Mesenchymal stem cell (in vitro differentiated cells and primary cell): ENCODE measurements around the gene CAMK2A.

Source experiments
- DNase-seq: peaks from one replicate; pipeline ENCODE4 v3.0.0-alpha.2; 2013
- H2AFZ ChIP-seq: one replicate; pipeline ENCODE4 v1.6.1; 2013; ENCODE audit warnings: low read depth, mild to moderate bottlenecking, control low read depth, inconsistent platforms, low read length, moderate library complexity
- H2AK5ac ChIP-seq: 2 replicates; pipeline ENCODE4 v1.6.1; 2013; ENCODE audit warnings: low read length, moderate library complexity, mild to moderate bottlenecking, inconsistent platforms; ENCODE audit not compliant: severe bottlenecking
- H2BK120ac ChIP-seq: one replicate; pipeline ENCODE4 v1.6.1; 2013; ENCODE audit warnings: low read depth, mild to moderate bottlenecking, inconsistent platforms, low read length, moderate library complexity
- H2BK12ac ChIP-seq, 2 experiments: one replicate each; pipeline ENCODE4 v1.6.1; 2013; ENCODE audit warnings: inconsistent platforms in 2 of 2, low read length in 2 of 2, mild to moderate bottlenecking in 2 of 2, moderate library complexity in 2 of 2, control low read depth in 1 of 2
- H2BK15ac ChIP-seq: one replicate; pipeline ENCODE4 v1.6.1; 2013; ENCODE audit warnings: mild to moderate bottlenecking, low read depth, inconsistent platforms; ENCODE audit not compliant: poor library complexity, severe bottlenecking
- H2BK5ac ChIP-seq: 2 replicates; pipeline ENCODE4 v1.6.1; 2013; ENCODE audit warnings: low read depth, mild to moderate bottlenecking, low read length, control low read depth, inconsistent platforms; ENCODE audit not compliant: poor library complexity, severe bottlenecking
- H3K14ac ChIP-seq, 2 experiments: one replicate each; pipeline ENCODE4 v1.6.1; 2013; ENCODE audit warnings: inconsistent platforms in 2 of 2, low read length in 2 of 2, control low read depth in 1 of 2, mild to moderate bottlenecking in 1 of 2, moderate library complexity in 1 of 2
- H3K18ac ChIP-seq, 2 experiments: one replicate each; pipeline ENCODE4 v1.6.1; 2013; ENCODE audit warnings: inconsistent platforms in 2 of 2, low read length in 2 of 2, control low read depth in 1 of 2, low read depth in 1 of 2, mild to moderate bottlenecking in 1 of 2
- H3K23ac ChIP-seq, 2 experiments: one replicate each; pipeline ENCODE4 v1.6.1; 2013; ENCODE audit warnings: inconsistent platforms in 2 of 2, low read length in 2 of 2, mild to moderate bottlenecking in 2 of 2, moderate library complexity in 2 of 2, control low read depth in 1 of 2
- H3K27ac ChIP-seq: 2 replicates; pipeline ENCODE4 v1.5.1; 2013; ENCODE audit warnings: mild to moderate bottlenecking, moderate library complexity, low read length, control low read depth, inconsistent platforms; ENCODE audit not compliant: poor library complexity, severe bottlenecking
- H3K27me3 ChIP-seq, 2 experiments: 2 replicates each; pipeline versions ENCODE4 v1.6.1 to v1.7.0; 2013; ENCODE audit warnings: low read length in 2 of 2, mild to moderate bottlenecking in 2 of 2, moderate library complexity in 2 of 2, control low read depth in 1 of 2, inconsistent platforms in 1 of 2; ENCODE audit not compliant: control insufficient read depth in 1 of 2, insufficient read depth in 1 of 2
- H3K36me3 ChIP-seq, 2 experiments: 2 replicates each; pipeline versions ENCODE4 v1.6.1 to v1.7.0; 2013; ENCODE audit warnings: low read length in 2 of 2, control low read depth in 1 of 2, inconsistent platforms in 1 of 2, low read depth in 1 of 2, mild to moderate bottlenecking in 1 of 2; ENCODE audit not compliant: insufficient read depth in 2 of 2, control insufficient read depth in 1 of 2
- H3K4ac ChIP-seq, 2 experiments: one replicate each; pipeline ENCODE4 v1.6.1; 2013; ENCODE audit warnings: inconsistent platforms in 2 of 2, low read length in 2 of 2, mild to moderate bottlenecking in 2 of 2, moderate library complexity in 2 of 2, control low read depth in 1 of 2, low read depth in 1 of 2
- H3K4me1 ChIP-seq: 2 replicates; pipeline ENCODE4 v1.6.1; 2013; ENCODE audit warnings: low read depth, low read length, control low read depth; ENCODE audit not compliant: control insufficient read depth, insufficient read depth
- H3K4me2 ChIP-seq: 2 replicates; pipeline ENCODE4 v1.6.1; 2013; ENCODE audit warnings: low read length, mild to moderate bottlenecking, inconsistent platforms; ENCODE audit not compliant: poor library complexity, severe bottlenecking
- H3K4me3 ChIP-seq, 2 experiments: 2 replicates each; pipeline versions ENCODE4 v1.5.1 to v1.7.0; 2013; ENCODE audit warnings: low read length in 2 of 2, mild to moderate bottlenecking in 2 of 2, control low read depth in 1 of 2, low read depth in 1 of 2; ENCODE audit not compliant: insufficient read depth in 1 of 2
- H3K79me1 ChIP-seq: replicated peaks from 2 replicates; pipeline ENCODE4 v1.6.1; 2013; ENCODE audit warnings: mild to moderate bottlenecking, control low read depth, low read length, inconsistent platforms; ENCODE audit not compliant: poor library complexity, severe bottlenecking
- H3K9ac ChIP-seq: 2 replicates; pipeline ENCODE4 v1.7.0; 2013; ENCODE audit warnings: mild to moderate bottlenecking, low read length, moderate library complexity
- H3K9me3 ChIP-seq: 2 replicates; pipeline ENCODE4 v1.7.0; 2013; ENCODE audit warnings: mild to moderate bottlenecking, low read length; ENCODE audit not compliant: control insufficient read depth
- H4K8ac ChIP-seq: one replicate; pipeline ENCODE4 v1.6.1; 2013; ENCODE audit warnings: inconsistent platforms, mild to moderate bottlenecking, low read length, moderate library complexity
- H4K91ac ChIP-seq: one replicate; pipeline ENCODE4 v1.6.1; 2013; ENCODE audit warnings: mild to moderate bottlenecking, low read length, inconsistent platforms
- WGBS: methylation state at CpG from one replicate; pipeline ENCODE4 v1.1.7; 2013; ENCODE audit warnings: mixed read lengths; 5-methylcytosine and 5-hydroxymethylcytosine counted together

The CAMK2A gene

DNA sequence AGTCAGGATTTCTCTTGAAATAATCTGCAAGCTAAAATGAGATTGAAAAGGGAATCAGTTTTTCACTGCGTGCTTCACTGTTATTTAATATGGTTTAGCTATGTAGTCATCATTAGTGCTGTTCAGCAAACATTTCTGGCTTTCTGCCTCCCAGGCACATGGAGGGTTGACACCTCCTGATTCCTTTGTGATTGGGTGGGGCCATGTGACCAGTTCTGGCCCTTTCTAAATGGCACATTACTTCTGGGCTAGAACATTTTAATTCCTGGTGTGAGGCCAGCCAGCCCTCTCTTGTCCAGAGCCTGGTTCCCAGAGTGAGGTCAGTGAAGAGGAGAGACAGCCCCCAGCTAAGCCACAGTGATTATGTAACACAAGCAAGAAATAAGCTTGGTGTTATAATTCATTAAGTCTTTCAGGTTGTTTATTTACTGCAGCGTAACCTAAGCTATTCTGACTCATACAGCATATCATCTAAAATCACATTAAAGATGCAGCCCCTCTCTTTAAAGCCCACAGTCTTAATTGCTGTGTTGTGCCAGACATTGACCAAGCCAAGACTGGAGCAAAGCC is 30.6 kb upstream of the CAMK2A start:
- H2AK5ac ChIP-seq = peak overlapping the region; percentile 28
- H3K9ac ChIP-seq = peak overlapping the region; percentile 31
- no peak overlapping the region for H2AFZ ChIP-seq
- no peak overlapping the region for H3K4me2 ChIP-seq
- no peak overlapping the region for H3K4ac ChIP-seq
- no peak overlapping the region for H3K14ac ChIP-seq
- H2BK15ac ChIP-seq = no peak overlapping the region
- H3K9me3 ChIP-seq = no peaks in the 10 kb centered on the region
- no peak overlapping the region for H3K23ac ChIP-seq
- H3K27me3 ChIP-seq = no peaks in the 10 kb centered on the region
- H2BK120ac ChIP-seq = no peak overlapping the region
- no peak overlapping the region for H3K4me3 ChIP-seq
- WGBS = 33% methylated on average over 2 of the region's 2 CpGs
- peak overlapping the region; percentile 65 for H3K27ac ChIP-seq
- peak overlapping the region in 1 of 2 experiments; percentile 1 for H3K18ac ChIP-seq
- peak; percentile 96 for DNase-seq
- H2BK12ac ChIP-seq = peak overlapping the region in 1 of 2 experiments; percentile 60
- H3K36me3 ChIP-seq = no peaks in the 10 kb centered on the region
- H2BK5ac ChIP-seq = no peak overlapping the region
- H3K79me1 ChIP-seq = no peaks in the 10 kb centered on the region
- H3K4me1 ChIP-seq = peaks cover 24% of the 10 kb centered on the region
- H4K91ac ChIP-seq = no peak overlapping the region
- H4K8ac ChIP-seq = no peak overlapping the region

GRCh38 chr5:150319484-150319790 is 29.9 kb upstream of the CAMK2A start:
- Histone ChIP-seq H3K79me1 (no peaks in the 10 kb centered on the region), H2AK5ac (peak overlapping the region; percentile 98), H3K14ac (peak overlapping the region in 1 of 2 experiments; percentile 93), H2BK120ac (no peak overlapping the region), H2AFZ (no peak overlapping the region), H2BK12ac (peak overlapping the region; percentile 93 to 100), H3K27me3 (no peaks in the 10 kb centered on the region), H3K4me3 (no peak overlapping the region), H2BK5ac (peak overlapping the region; percentile 90), H3K27ac (peak overlapping the region; percentile 91), H3K9ac (peak overlapping the region; percentile 31), H4K91ac (peak overlapping the region; percentile 79), H3K4me2 (no peak overlapping the region), H2BK15ac (peak overlapping the region; percentile 94), H3K4ac (peak overlapping the region; percentile 48 to 69), H3K9me3 (no peaks in the 10 kb centered on the region), H3K4me1 (peaks cover 25% of the 10 kb centered on the region), H3K36me3 (no peaks in the 10 kb centered on the region), H3K23ac (peak overlapping the region in 1 of 2 experiments; percentile 14), H4K8ac (peak overlapping the region; percentile 88), H3K18ac (peak overlapping the region; percentile 46 to 92)
- no peak for DNase-seq
- WGBS = 69% methylated on average over 4 of the region's 6 CpGs

DNA sequence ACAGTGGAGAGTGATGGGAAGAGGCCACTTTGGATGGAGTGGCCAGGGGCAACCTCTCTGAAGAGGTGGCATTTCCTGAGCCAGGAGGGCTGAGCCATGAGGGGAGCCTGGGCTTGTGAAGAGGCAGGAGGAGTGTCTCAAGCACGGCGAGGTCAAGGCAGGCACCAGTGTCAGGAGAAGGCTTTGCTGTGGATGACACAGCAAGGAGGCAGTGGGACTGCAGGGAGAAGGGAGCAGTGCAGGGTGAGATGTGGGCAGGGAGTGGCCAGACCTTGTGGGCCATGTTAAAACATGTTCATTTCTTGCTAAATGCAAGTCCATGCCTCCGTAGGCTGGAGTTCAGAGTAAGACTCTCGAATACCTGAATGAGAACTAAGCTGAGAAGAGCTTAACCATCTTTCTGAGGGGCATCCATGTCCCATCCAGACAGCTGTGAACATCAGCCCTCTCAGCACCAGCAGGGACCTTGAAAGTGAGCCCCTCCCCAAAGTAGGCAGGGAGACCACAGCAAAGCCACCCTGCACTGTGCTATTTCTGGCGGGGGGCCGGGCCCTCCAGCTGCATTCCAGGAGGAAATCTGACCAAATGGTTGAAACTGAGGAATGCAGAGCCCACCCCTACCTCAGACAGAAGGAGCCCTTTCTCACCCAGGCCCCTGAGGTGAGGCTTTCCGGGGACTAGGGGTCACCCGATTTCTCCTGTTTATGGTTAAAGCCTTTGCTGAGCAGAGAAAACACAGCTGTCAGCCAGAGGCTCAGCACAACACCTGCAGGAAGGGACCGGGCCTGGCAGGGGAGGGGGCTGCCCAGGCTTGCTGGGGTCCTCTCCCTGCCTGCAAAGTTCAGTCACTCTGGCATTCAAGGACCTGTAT is 29.3 kb upstream of the CAMK2A start:
- peak overlapping the region; percentile 46 to 92 for H3K18ac ChIP-seq
- H2AK5ac ChIP-seq = peak overlapping the region; percentile 98
- peak overlapping the region in 1 of 2 experiments; percentile 93 for H3K14ac ChIP-seq
- H3K23ac ChIP-seq = peak overlapping the region in 1 of 2 experiments; percentile 14
- H4K91ac ChIP-seq = peak overlapping the region; percentile 79
- H3K4me2 ChIP-seq = no peak overlapping the region
- peak overlapping the region; percentile 31 for H3K9ac ChIP-seq
- H2BK5ac ChIP-seq = peak overlapping the region; percentile 90
- peak overlapping the region; percentile 93 to 100 for H2BK12ac ChIP-seq
- H3K27ac ChIP-seq = peak overlapping the region; percentile 91
- H3K79me1 ChIP-seq = no peaks in the 10 kb centered on the region
- DNase-seq = peak; percentile 50
- peak overlapping the region; percentile 40 for H2AFZ ChIP-seq
- H3K4me1 ChIP-seq = peaks cover 27% of the 10 kb centered on the region
- no peak overlapping the region for H2BK120ac ChIP-seq
- peak overlapping the region; percentile 48 to 94 for H3K4ac ChIP-seq
- no peaks in the 10 kb centered on the region for H3K27me3 ChIP-seq
- H3K36me3 ChIP-seq = no peaks in the 10 kb centered on the region
- WGBS = 42% methylated on average over 9 of the region's 9 CpGs
- H2BK15ac ChIP-seq = peak overlapping the region; percentile 94
- H3K9me3 ChIP-seq = no peaks in the 10 kb centered on the region
- H3K4me3 ChIP-seq = no peak overlapping the region
- peak overlapping the region; percentile 88 for H4K8ac ChIP-seq
